HepG2 (cell line): ENCODE results near the gene MIPEP.

Experiments used
- ATF3 ChIP-seq: sonication (generic); formaldehyde crosslinking; IDR thresholded peaks from 2 replicates; pipeline ENCODE4 v1.4.0; 2020; ENCODE audit warnings: missing genetic modification reagents
- CHCHD3 ChIP-seq: sonication (generic); formaldehyde crosslinking; IDR thresholded peaks from 2 replicates; pipeline ENCODE4 v1.8.0; 2022; ENCODE audit warnings: mild to moderate bottlenecking, missing genetic modification reagents, moderate library complexity
- MEIS1 ChIP-seq: sonication (generic); formaldehyde crosslinking; IDR thresholded peaks from 2 replicates; pipeline ENCODE4 v1.9.0; 2021; ENCODE audit warnings: mild to moderate bottlenecking, missing genetic modification reagents, moderate library complexity, borderline replicate concordance
- NR2F1 ChIP-seq, 2 experiments: fragments of 450-650 bp in 1 of 2; formaldehyde crosslinking in 1 of 2; IDR thresholded peaks; 2 replicates each; pipeline versions ENCODE4 v1.5.0 to v1.6.1; 2016 to 2020; ENCODE audit warnings: mild to moderate bottlenecking in 1 of 2, missing compliant biosample characterization in 1 of 2, missing genetic modification reagents in 1 of 2, moderate library complexity in 1 of 2
- POLR2A ChIP-seq, 2 experiments: IDR thresholded peaks; 2 replicates each; pipeline ENCODE4 v1.6.1; 2011; ENCODE audit warnings: low read depth in 2 of 2, low read length in 2 of 2, mild to moderate bottlenecking in 1 of 2, moderate library complexity in 1 of 2; ENCODE audit not compliant: insufficient read depth in 1 of 2
- RBM39 ChIP-seq: fragments of 200-400 bp; formaldehyde crosslinking; IDR thresholded peaks from one replicate; pipeline ENCODE4 v1.6.1; 2018; ENCODE audit warnings: antibody characterized with exemption, mild to moderate bottlenecking, low read depth, low read length; ENCODE audit not compliant: poor library complexity, severe bottlenecking
- TAF1 ChIP-seq: sonication (generic); formaldehyde crosslinking; IDR thresholded peaks from 2 replicates; pipeline ENCODE4 v1.4.0; 2020; ENCODE audit warnings: missing genetic modification reagents
- ZFX ChIP-seq: sonication (generic); formaldehyde crosslinking; IDR thresholded peaks from 2 replicates; pipeline ENCODE4 v1.4.0; 2020; ENCODE audit warnings: mild to moderate bottlenecking, low read depth, missing genetic modification reagents, moderate library complexity
- TF ChIP-seq, protein P1 (sequence below): sonication (generic); formaldehyde crosslinking; IDR thresholded peaks from 2 replicates; pipeline ENCODE4 v1.5.1; 2020; ENCODE audit warnings: mild to moderate bottlenecking, missing genetic modification reagents, moderate library complexity
- TF ChIP-seq, protein P2 (sequence below): sonication (generic); formaldehyde crosslinking; IDR thresholded peaks from 2 replicates; pipeline ENCODE4 v1.4.0; 2020; ENCODE audit warnings: missing genetic modification reagents

- no peak for TF ChIP-seq ZFX (CRISPR knock-in tag)
- TF ChIP-seq NR2F1 (CRISPR knock-in tag; IDR thresholded peaks at IDR 0.05): no peak
- TF ChIP-seq, protein P1, sequence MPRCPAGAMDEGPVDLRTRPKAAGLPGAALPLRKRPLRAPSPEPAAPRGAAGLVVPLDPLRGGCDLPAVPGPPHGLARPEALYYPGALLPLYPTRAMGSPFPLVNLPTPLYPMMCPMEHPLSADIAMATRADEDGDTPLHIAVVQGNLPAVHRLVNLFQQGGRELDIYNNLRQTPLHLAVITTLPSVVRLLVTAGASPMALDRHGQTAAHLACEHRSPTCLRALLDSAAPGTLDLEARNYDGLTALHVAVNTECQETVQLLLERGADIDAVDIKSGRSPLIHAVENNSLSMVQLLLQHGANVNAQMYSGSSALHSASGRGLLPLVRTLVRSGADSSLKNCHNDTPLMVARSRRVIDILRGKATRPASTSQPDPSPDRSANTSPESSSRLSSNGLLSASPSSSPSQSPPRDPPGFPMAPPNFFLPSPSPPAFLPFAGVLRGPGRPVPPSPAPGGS (CRISPR knock-in tag): no peak
- no peak for TF ChIP-seq ATF3
- TF ChIP-seq, protein P2, sequence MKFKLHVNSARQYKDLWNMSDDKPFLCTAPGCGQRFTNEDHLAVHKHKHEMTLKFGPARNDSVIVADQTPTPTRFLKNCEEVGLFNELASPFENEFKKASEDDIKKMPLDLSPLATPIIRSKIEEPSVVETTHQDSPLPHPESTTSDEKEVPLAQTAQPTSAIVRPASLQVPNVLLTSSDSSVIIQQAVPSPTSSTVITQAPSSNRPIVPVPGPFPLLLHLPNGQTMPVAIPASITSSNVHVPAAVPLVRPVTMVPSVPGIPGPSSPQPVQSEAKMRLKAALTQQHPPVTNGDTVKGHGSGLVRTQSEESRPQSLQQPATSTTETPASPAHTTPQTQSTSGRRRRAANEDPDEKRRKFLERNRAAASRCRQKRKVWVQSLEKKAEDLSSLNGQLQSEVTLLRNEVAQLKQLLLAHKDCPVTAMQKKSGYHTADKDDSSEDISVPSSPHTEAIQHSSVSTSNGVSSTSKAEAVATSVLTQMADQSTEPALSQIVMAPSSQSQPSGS (CRISPR knock-in tag): no peak
- no peak for TF ChIP-seq POLR2A (IDR thresholded peaks at IDR 0.05; ENCODE audit: insufficient read depth in 1 of 2, low read depth in 2 of 2, low read length in 2 of 2)
- no peak for TF ChIP-seq MEIS1 (CRISPR knock-in tag)
- no peak for TF ChIP-seq RBM39
- TF ChIP-seq CHCHD3 (CRISPR knock-in tag): no peak
- TF ChIP-seq TAF1 (CRISPR knock-in tag): no peak
These were observed 20.4 kb upstream of the MIPEP start for GRCh38 chr13:23909606-23910005.
